ENCODE data around the gene AQP2.

The AQP2 gene

DNA sequence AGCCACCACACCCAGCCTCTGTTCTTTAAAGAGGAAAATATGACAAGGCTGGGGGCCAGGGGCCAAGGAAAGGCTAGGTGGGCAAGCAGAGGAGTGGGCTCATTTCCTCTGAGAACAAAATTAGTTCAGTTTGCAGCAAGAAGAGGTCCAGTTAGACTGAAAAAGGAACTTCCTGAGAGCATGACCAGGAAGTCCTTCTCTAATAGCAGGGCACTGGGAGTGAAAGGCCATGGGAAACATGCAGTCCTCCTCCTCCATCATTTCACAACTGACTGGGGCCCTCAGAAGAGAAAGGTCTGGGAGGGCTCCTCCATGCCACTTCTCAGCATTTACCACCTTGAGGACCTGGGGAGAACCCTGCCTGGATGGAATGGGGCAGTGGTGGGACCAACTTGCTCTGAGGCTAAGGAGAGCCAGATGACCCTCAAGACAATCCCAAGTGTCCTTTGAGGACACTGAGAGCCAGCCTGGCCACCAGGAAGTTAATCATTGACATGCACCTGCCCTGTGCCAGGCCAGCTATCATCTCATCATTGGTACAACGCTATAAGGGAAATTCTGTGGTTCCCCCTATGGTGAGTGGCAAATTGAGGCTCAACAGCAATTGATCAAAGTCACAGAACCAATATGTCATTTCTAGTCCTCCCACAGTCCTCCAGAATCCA, 2.0 kb downstream of the AQP2 start:
- 74% methylated on average over 1 of the region's 1 CpG for WGBS
- Histone ChIP-seq H3K4me3 (ENCODE audit: low read length) (no peak overlapping the region), H3K9me3 (ENCODE audit: insufficient read depth, low read depth, low read length) (no peaks in the 10 kb centered on the region), H3K27me3 (ENCODE audit: insufficient read depth, low read length) (peaks cover 25% of the 10 kb centered on the region), H3K27ac (ENCODE audit: low read depth, low read length) (no peak overlapping the region), H3K9ac (ENCODE audit: low read depth, low read length) (no peak overlapping the region), H3K36me3 (ENCODE audit: insufficient read depth, low read length) (no peaks in the 10 kb centered on the region), H3K4me1 (ENCODE audit: insufficient read depth, low read length) (0 out of 2 replicates have a peak, but pooled peaks cover 2% of the 10 kb centered on the region)

DNA sequence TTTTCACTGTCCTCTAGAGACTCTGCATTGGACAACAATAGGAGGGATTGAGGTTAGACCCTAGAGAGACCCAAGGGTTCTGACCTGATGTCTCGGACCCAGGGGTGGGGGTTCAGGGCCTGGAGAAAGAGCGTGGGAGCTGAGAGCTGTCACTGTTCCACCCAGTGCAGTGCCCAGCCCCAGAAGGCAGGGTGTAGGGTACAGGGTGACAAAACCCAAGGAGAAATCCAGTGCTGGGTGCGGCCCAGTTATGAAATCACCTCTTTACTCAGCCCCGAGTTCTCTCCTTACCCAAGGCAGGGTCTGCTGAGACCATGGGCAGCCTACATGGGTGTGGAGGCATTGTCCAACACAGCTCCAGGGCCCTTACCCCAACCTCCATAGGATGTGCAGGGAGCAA, 2.6 kb downstream of the AQP2 start:
- Histone ChIP-seq H3K36me3 (ENCODE audit: insufficient read depth, low read length) (no peaks in the 10 kb centered on the region), H3K27ac (ENCODE audit: low read depth, low read length) (no peak overlapping the region), H3K9me3 (ENCODE audit: insufficient read depth, low read depth, low read length) (no peaks in the 10 kb centered on the region), H3K9ac (ENCODE audit: low read depth, low read length) (no peak overlapping the region), H3K4me3 (ENCODE audit: low read length) (no peak overlapping the region), H3K4me1 (ENCODE audit: insufficient read depth, low read length) (no peaks in the 10 kb centered on the region), H3K27me3 (ENCODE audit: insufficient read depth, low read length) (peaks cover 29% of the 10 kb centered on the region)
- 95% methylated on average over 4 of the region's 4 CpGs for WGBS

DNA sequence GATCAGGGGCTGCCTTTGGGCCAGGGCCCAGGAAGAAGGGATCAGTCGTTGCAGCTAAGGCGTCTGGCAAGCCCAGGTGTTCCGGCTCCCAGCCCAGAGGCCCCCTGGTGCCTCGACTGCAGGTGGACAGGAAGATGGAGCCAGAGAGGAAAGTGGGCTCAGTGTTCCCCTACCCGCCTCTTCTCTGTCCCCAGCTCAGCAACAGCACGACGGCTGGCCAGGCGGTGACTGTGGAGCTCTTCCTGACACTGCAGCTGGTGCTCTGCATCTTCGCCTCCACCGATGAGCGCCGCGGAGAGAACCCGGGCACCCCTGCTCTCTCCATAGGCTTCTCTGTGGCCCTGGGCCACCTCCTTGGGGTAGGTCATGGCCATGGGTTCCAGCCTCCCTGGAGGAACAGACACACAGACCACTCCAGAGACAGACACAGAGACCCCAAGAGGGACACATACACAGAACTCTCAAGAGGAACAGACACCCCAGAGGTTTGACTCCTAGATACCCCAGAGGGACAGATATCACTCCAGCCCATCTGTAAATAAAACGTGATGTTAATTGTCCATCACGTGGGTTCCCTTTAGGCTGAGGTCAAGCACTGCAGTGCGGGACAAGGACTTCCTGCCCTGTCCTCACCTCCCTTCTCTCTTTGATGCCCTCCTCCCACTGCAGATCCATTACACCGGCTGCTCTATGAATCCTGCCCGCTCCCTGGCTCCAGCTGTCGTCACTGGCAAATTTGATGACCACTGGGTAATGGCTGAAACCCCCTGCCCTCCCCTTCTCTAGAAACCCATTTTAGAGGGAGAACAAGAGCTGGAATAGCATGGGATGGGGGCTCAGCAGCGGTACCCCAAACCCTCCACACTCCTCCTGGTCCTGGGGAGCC, 3.7 kb downstream of the AQP2 start:
- H3K27me3 ChIP-seq (ENCODE audit: insufficient read depth, low read length), result peaks cover 40% of the 10 kb centered on the region
- H3K9me3 ChIP-seq (ENCODE audit: insufficient read depth, low read depth, low read length), result no peaks in the 10 kb centered on the region
- H3K9ac ChIP-seq (ENCODE audit: low read depth, low read length), result no peak overlapping the region
- peaks cover 3% of the 10 kb centered on the region for H3K4me1 ChIP-seq (ENCODE audit: insufficient read depth, low read length)
- H3K36me3 ChIP-seq (ENCODE audit: insufficient read depth, low read length), result no peaks in the 10 kb centered on the region
- WGBS, result 90% methylated on average over 21 of the region's 21 CpGs
- H3K4me3 ChIP-seq (ENCODE audit: low read length), result no peak overlapping the region
- H3K27ac ChIP-seq (ENCODE audit: low read depth, low read length), result no peak overlapping the region

- peaks cover 12% of the 10 kb centered on the region for H3K4me1 ChIP-seq (ENCODE audit: insufficient read depth, low read length)
- no peak overlapping the region for H3K9ac ChIP-seq (ENCODE audit: low read depth, low read length)
- no peaks in the 10 kb centered on the region for H3K36me3 ChIP-seq (ENCODE audit: insufficient read depth, low read length)
- H3K9me3 ChIP-seq (ENCODE audit: insufficient read depth, low read depth, low read length), result no peaks in the 10 kb centered on the region
- H3K27me3 ChIP-seq (ENCODE audit: insufficient read depth, low read length), result peaks cover 49% of the 10 kb centered on the region
- no peak overlapping the region for H3K4me3 ChIP-seq (ENCODE audit: low read length)
- 83% methylated on average over 53 of the region's 53 CpGs for WGBS
- H3K27ac ChIP-seq (ENCODE audit: low read depth, low read length), result no peak overlapping the region
Measured at GRCh38 chr12:49954863-49955830, 4.6 kb downstream of the AQP2 start.

- H3K4me3 ChIP-seq (ENCODE audit: low read length), result no peak overlapping the region
- no peaks in the 10 kb centered on the region for H3K9me3 ChIP-seq (ENCODE audit: insufficient read depth, low read depth, low read length)
- WGBS, result 84% methylated on average over 12 of the region's 13 CpGs
- H3K4me1 ChIP-seq (ENCODE audit: insufficient read depth, low read length), result peaks cover 16% of the 10 kb centered on the region
- no peaks in the 10 kb centered on the region for H3K36me3 ChIP-seq (ENCODE audit: insufficient read depth, low read length)
- peaks cover 59% of the 10 kb centered on the region for H3K27me3 ChIP-seq (ENCODE audit: insufficient read depth, low read length)
- H3K9ac ChIP-seq (ENCODE audit: low read depth, low read length), result no peak overlapping the region
- H3K27ac ChIP-seq (ENCODE audit: low read depth, low read length), result no peak overlapping the region
Measured at GRCh38 chr12:49955899-49956662, 5.5 kb downstream of the AQP2 start.

- Histone ChIP-seq H3K9me3 (ENCODE audit: insufficient read depth, low read depth, low read length) (no peaks in the 10 kb centered on the region), H3K27ac (ENCODE audit: low read depth, low read length) (no peak overlapping the region), H3K27me3 (ENCODE audit: insufficient read depth, low read length) (peaks cover 65% of the 10 kb centered on the region), H3K4me1 (ENCODE audit: insufficient read depth, low read length) (peaks cover 16% of the 10 kb centered on the region), H3K36me3 (ENCODE audit: insufficient read depth, low read length) (no peaks in the 10 kb centered on the region), H3K9ac (ENCODE audit: low read depth, low read length) (no peak overlapping the region), H3K4me3 (ENCODE audit: low read length) (no peak overlapping the region)
- 94% methylated on average over 4 of the region's 6 CpGs for WGBS
Measured at GRCh38 chr12:49956663-49957569, 6.4 kb downstream of the AQP2 start.

- Histone ChIP-seq H3K27ac (ENCODE audit: low read depth, low read length) (no peak overlapping the region), H3K9ac (ENCODE audit: low read depth, low read length) (no peak overlapping the region), H3K4me3 (ENCODE audit: low read length) (no peak overlapping the region), H3K4me1 (ENCODE audit: insufficient read depth, low read length) (peaks cover 16% of the 10 kb centered on the region), H3K9me3 (ENCODE audit: insufficient read depth, low read depth, low read length) (no peaks in the 10 kb centered on the region), H3K36me3 (ENCODE audit: insufficient read depth, low read length) (no peaks in the 10 kb centered on the region), H3K27me3 (ENCODE audit: insufficient read depth, low read length) (peaks cover 72% of the 10 kb centered on the region)
Measured at GRCh38 chr12:49957570-49957967, 7.0 kb downstream of the AQP2 start.

GRCh38 chr12:49959685-49960473, 9.3 kb downstream of the AQP2 start:
- no peak overlapping the region for H3K27ac ChIP-seq (ENCODE audit: low read depth, low read length)
- peaks cover 73% of the 10 kb centered on the region for H3K27me3 ChIP-seq (ENCODE audit: insufficient read depth, low read length)
- 19% methylated on average over 11 of the region's 11 CpGs for WGBS
- H3K9me3 ChIP-seq (ENCODE audit: insufficient read depth, low read depth, low read length), result no peaks in the 10 kb centered on the region
- no peaks in the 10 kb centered on the region for H3K36me3 ChIP-seq (ENCODE audit: insufficient read depth, low read length)
- H3K4me1 ChIP-seq (ENCODE audit: insufficient read depth, low read length), result peaks cover 16% of the 10 kb centered on the region
- no peak overlapping the region for H3K9ac ChIP-seq (ENCODE audit: low read depth, low read length)
- no peak overlapping the region for H3K4me3 ChIP-seq (ENCODE audit: low read length)

DNA sequence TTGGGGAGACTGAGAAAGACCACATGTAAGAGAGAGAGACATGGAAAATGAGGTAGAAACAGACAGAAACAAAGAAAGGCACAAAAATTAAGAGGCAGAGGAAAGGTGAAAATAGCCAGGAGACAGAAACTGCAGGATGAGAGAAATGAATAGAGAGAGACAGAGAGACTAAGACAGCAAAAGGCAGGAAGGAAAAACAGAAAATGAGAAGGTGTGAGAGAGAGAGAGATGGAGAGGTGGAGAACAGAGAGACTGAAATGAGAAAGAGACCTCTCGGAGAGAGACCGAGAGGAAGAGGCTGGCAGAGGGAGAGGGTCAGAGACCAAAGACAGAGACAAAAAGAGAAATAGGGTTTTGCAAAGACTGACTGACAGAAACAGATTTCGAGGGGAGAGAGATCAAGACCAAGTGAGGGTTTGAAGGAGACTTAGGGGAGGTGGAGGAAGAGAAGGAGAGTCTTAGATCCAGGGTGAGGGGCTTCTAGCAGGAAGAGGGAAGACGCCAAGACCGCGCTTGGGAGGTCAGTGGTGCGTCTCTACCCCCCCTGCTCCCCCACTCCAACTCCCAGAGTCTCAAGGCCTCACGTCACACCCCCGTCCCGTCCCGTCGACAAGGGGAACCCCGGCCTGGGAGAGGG, 10.1 kb downstream of the AQP2 start:
- Histone ChIP-seq H3K27ac (ENCODE audit: low read depth, low read length) (no peak overlapping the region), H3K36me3 (ENCODE audit: insufficient read depth, low read length) (no peaks in the 10 kb centered on the region), H3K9ac (ENCODE audit: low read depth, low read length) (no peak overlapping the region), H3K4me1 (ENCODE audit: insufficient read depth, low read length) (peaks cover 16% of the 10 kb centered on the region), H3K4me3 (ENCODE audit: low read length) (peak overlapping the region; percentile 55), H3K27me3 (ENCODE audit: insufficient read depth, low read length) (peaks cover 72% of the 10 kb centered on the region), H3K9me3 (ENCODE audit: insufficient read depth, low read depth, low read length) (no peaks in the 10 kb centered on the region)
- 51% methylated on average over 12 of the region's 13 CpGs for WGBS

Measured in HUES64 (cell line).